SIG-M5 treated with dmso at 0.1 percent for 504 hours (cell line): ENCODE measurements around the gene GUCY2D.
"Not testable (repeated sequence)": the region's sequence is repeated elsewhere in the genome, so short reads cannot be mapped to it uniquely, and the experiment has no call there.

ENCODE experiments used
- DNase-seq: peaks from one replicate; lab custom pipeline; 2025; ENCODE audit not compliant: unreplicated experiment; lab: John Stamatoyannopoulos, UW

The GUCY2D gene

GRCh38 chr17:8015957-8016631 lies 13.7 kb downstream of the GUCY2D start:
- no peak for DNase-seq

- DNase-seq = no peak
Observed at GRCh38 chr17:8016632-8017424, 14.4 kb downstream of the GUCY2D start.

GRCh38 chr17:8018436-8018835 lies 16.0 kb downstream of the GUCY2D start:
- peak; percentile 30 for DNase-seq

- DNase-seq = no peak
Observed at GRCh38 chr17:8019166-8019565, 16.8 kb downstream of the GUCY2D start.

- no peak for DNase-seq
Observed at GRCh38 chr17:8019665-8020650, 17.5 kb downstream of the GUCY2D start.

GRCh38 chr17:8020776-8021564 lies 18.6 kb downstream of the GUCY2D start:
- no peak for DNase-seq

- DNase-seq = no peak
Observed at GRCh38 chr17:8021565-8022359, 19.3 kb downstream of the GUCY2D start.

GRCh38 chr17:8022360-8023003 lies 20.1 kb downstream of the GUCY2D start:
- DNase-seq = no peak

GRCh38 chr17:8024161-8024560 lies 21.7 kb downstream of the GUCY2D start:
- not testable (repeated sequence) for DNase-seq

GRCh38 chr17:8025176-8025911 lies 22.9 kb downstream of the GUCY2D start:
- no peak for DNase-seq

GRCh38 chr17:8029121-8029520 lies 26.7 kb downstream of the GUCY2D start:
- no peak for DNase-seq

- no peak for DNase-seq
Observed at GRCh38 chr17:8031261-8031661, 28.8 kb downstream of the GUCY2D start.

GRCh38 chr17:8031950-8032349 lies 29.5 kb downstream of the GUCY2D start:
- no peak for DNase-seq

- DNase-seq = no peak
Observed at GRCh38 chr17:8032442-8032841, 30.0 kb downstream of the GUCY2D start.

GRCh38 chr17:8038954-8039610 lies 36.7 kb downstream of the GUCY2D start, which contains the start of gene ALOX15B:
TSS of gene ALOX15B (plus strand) at chr17:8039059. CDS start at chr17:8039156, 97 bp downstream.
- DNase-seq = no peak

- DNase-seq = no peak
Observed at GRCh38 chr17:8039611-8040168, 37.3 kb downstream of the GUCY2D start.

GRCh38 chr17:8041249-8041928 lies 39.0 kb downstream of the GUCY2D start:
- DNase-seq = peak; percentile 76
